IMR-90 (cell line): ENCODE results near the gene RGPD4. TPM values are rescaled to one million over a fixed set of nuclear protein-coding genes. Genes with fewer than 3 reads are reported as not detected.

Experiments used
- ATAC-seq: fragments of 200-7000 bp; cut with Tn5 transposase; 2 replicates; pipeline ENCODE4 v1.9.1; 2020; ENCODE audit warnings: low read depth, mild to moderate bottlenecking, moderate library complexity
- BruUV-seq: library from RNA; stranded (reverse); fragments of 400-500 nt; replicated peaks from 2 replicates; lab custom pipeline; 2021; lab: Mats Ljungman, UMichigan
- CTCF ChIA-PET: fragments of 300-600 bp; formaldehyde crosslinking; extraction: SDS; loops from one replicate; lab custom pipeline; 2021; ENCODE audit warnings: antibody characterized with exemption; lab: Yijun Ruan, JAX
- POLR2A ChIA-PET: fragments of 300-600 bp; sonication (Branson Sonifier 250); formaldehyde crosslinking; loops from one replicate; lab custom pipeline; 2022; ENCODE audit warnings: antibody characterized with exemption; ENCODE audit not compliant: unreplicated experiment; lab: Charles Lee
- DNase-seq: peaks from one replicate; pipeline ENCODE4 v3.0.0; 2013
- H2AFZ ChIP-seq: replicated peaks from 2 replicates; pipeline ENCODE3; 2013; ENCODE audit warnings: low read length, mild to moderate bottlenecking; ENCODE audit not compliant: poor library complexity
- H2AK5ac ChIP-seq: 2 replicates; pipeline ENCODE4 v1.6.1; 2013; ENCODE audit warnings: low read depth, low read length, inconsistent platforms
- H2AK9ac ChIP-seq: replicated peaks from 2 replicates; pipeline ENCODE3; 2013; ENCODE audit warnings: mild to moderate bottlenecking, low read depth, low read length, moderate library complexity; ENCODE audit not compliant: poor library complexity
- H2BK120ac ChIP-seq: 2 replicates; pipeline ENCODE4 v1.6.1; 2013; ENCODE audit warnings: low read depth, low read length, inconsistent platforms
- H2BK15ac ChIP-seq: 3 replicates; pipeline ENCODE4 v1.6.1; 2013; ENCODE audit warnings: low read depth, low read length, inconsistent platforms
- H2BK20ac ChIP-seq: 2 replicates; pipeline ENCODE4 v1.6.1; 2013; ENCODE audit warnings: low read depth, mild to moderate bottlenecking, inconsistent platforms, low read length, moderate library complexity
- H2BK5ac ChIP-seq: 2 replicates; pipeline ENCODE4 v1.6.1; 2013; ENCODE audit warnings: mild to moderate bottlenecking, low read depth, low read length, inconsistent platforms; ENCODE audit not compliant: poor library complexity, severe bottlenecking
- H3K14ac ChIP-seq: replicated peaks from 2 replicates; pipeline ENCODE4 v1.6.1; 2013; ENCODE audit warnings: low read depth, low read length, inconsistent platforms
- H3K18ac ChIP-seq: 2 replicates; pipeline ENCODE4 v1.6.1; 2013; ENCODE audit warnings: low read depth, low read length, control low read depth
- H3K23ac ChIP-seq: 2 replicates; pipeline ENCODE4 v1.6.1; 2013; ENCODE audit warnings: low read depth, low read length, inconsistent platforms
- H3K27ac ChIP-seq: 2 replicates; pipeline ENCODE4 v1.5.1; 2013; ENCODE audit warnings: mild to moderate bottlenecking, control low read depth, low read length; ENCODE audit not compliant: insufficient read depth
- H3K27me3 ChIP-seq: 2 replicates; pipeline ENCODE4 v1.6.1; 2013; ENCODE audit warnings: low read length; ENCODE audit not compliant: control insufficient read depth, insufficient read depth
- H3K36me3 ChIP-seq: 2 replicates; pipeline ENCODE4 v1.6.1; 2013; ENCODE audit warnings: low read length, mixed read lengths; ENCODE audit not compliant: control insufficient read depth, insufficient read depth
- H3K4ac ChIP-seq: 2 replicates; pipeline ENCODE4 v1.6.1; 2013; ENCODE audit warnings: low read depth, low read length, inconsistent platforms
- H3K4me1 ChIP-seq: 2 replicates; pipeline ENCODE4 v1.6.1; 2013; ENCODE audit warnings: low read length, mixed read lengths; ENCODE audit not compliant: control insufficient read depth, insufficient read depth
- H3K4me2 ChIP-seq: 2 replicates; pipeline ENCODE4 v1.6.1; 2013; ENCODE audit warnings: low read depth, mild to moderate bottlenecking, control low read depth, low read length, moderate library complexity
- H3K4me3 ChIP-seq: 2 replicates; pipeline ENCODE4 v1.5.1; 2013; ENCODE audit warnings: low read depth, mild to moderate bottlenecking, control low read depth, low read length, moderate library complexity; ENCODE audit not compliant: insufficient read depth
- H3K56ac ChIP-seq: 2 replicates; pipeline ENCODE4 v1.6.1; 2013; ENCODE audit warnings: low read length, inconsistent platforms; ENCODE audit not compliant: insufficient read depth; ENCODE audit errors: extremely low read depth
- H3K79me1 ChIP-seq, 2 experiments: 2 replicates each; pipeline ENCODE4 v1.6.1; 2013; ENCODE audit warnings: low read length in 2 of 2, inconsistent platforms in 1 of 2, low read depth in 1 of 2
- H3K9ac ChIP-seq: 2 replicates; pipeline ENCODE4 v1.6.1; 2013; ENCODE audit warnings: low read depth, low read length, control low read depth
- H3K9me1 ChIP-seq: 2 replicates; pipeline ENCODE4 v1.6.1; 2013; ENCODE audit warnings: low read length, inconsistent platforms; ENCODE audit not compliant: insufficient read depth
- H3K9me3 ChIP-seq: 2 replicates; pipeline ENCODE4 v1.6.1; 2013; ENCODE audit warnings: low read length; ENCODE audit not compliant: control insufficient read depth, insufficient read depth
- H4K20me1 ChIP-seq: 2 replicates; pipeline ENCODE4 v1.6.1; 2013; ENCODE audit warnings: low read length, inconsistent platforms; ENCODE audit not compliant: insufficient read depth
- H4K5ac ChIP-seq: 2 replicates; pipeline ENCODE4 v1.6.1; 2013; ENCODE audit warnings: mild to moderate bottlenecking, low read depth, low read length, control low read depth
- H4K8ac ChIP-seq, 2 experiments: 2 replicates each; pipeline ENCODE4 v1.6.1; 2013; ENCODE audit warnings: low read depth in 2 of 2, low read length in 2 of 2, control low read depth in 1 of 2, inconsistent platforms in 1 of 2
- H4K91ac ChIP-seq: 2 replicates; pipeline ENCODE4 v1.6.1; 2013; ENCODE audit warnings: low read depth, low read length, inconsistent platforms; ENCODE audit not compliant: insufficient read depth
- CEBPB ChIP-seq: IDR thresholded peaks from 2 replicates; pipeline ENCODE4 v1.6.1; 2012; ENCODE audit warnings: low read depth, low read length, improper control_type of control experiment
- CHD1 ChIP-seq: IDR thresholded peaks from 2 replicates; pipeline ENCODE4 v1.6.1; 2012; ENCODE audit warnings: low read depth, low read length, improper control_type of control experiment
- POLR2A ChIP-seq: IDR thresholded peaks from 2 replicates; pipeline ENCODE4 v1.6.1; 2012; ENCODE audit warnings: mild to moderate bottlenecking, low read depth, low read length
- RAD21 ChIP-seq: IDR thresholded peaks from 2 replicates; pipeline ENCODE4 v1.6.1; 2012; ENCODE audit warnings: low read length, improper control_type of control experiment
- RFX5 ChIP-seq: IDR thresholded peaks from 2 replicates; pipeline ENCODE4 v1.8.0; 2012; ENCODE audit warnings: low read depth, mild to moderate bottlenecking, low read length, moderate library complexity
- WGBS, 2 experiments: methylation state at CpG; one replicate each; pipeline versions ENCODE4 v1.1.5 to v1.1.7; 2013; ENCODE audit warnings: missing lambda C conversion rate in 2 of 2; ENCODE audit not compliant: insufficient read length in 1 of 2; ENCODE audit errors: extremely low coverage in 2 of 2; 5-methylcytosine and 5-hydroxymethylcytosine counted together
- dilution Hi-C: fragments of 300-500 bp; cut with HindIII; formaldehyde crosslinking; loops from one replicate; pipeline ENCODE4 v1.14.3; 2018; ENCODE audit warnings: low sequenced_read_pairs; ENCODE audit not compliant: unreplicated experiment
- in situ Hi-C: fragments of 300-500 bp; cut with MboI; formaldehyde crosslinking; loops from 3 replicates; pipeline ENCODE4 v1.14.3; 2019; ENCODE audit warnings: low sequenced_read_pairs, inconsistent platforms, mixed read lengths
- intact Hi-C: fragments of 100-400 bp; cut with micrococcal nuclease; formaldehyde crosslinking; loops from 2 replicates; pipeline ENCODE4 v1.10.0; 2022
- polyA plus RNA-seq, 3 experiments: library from polyadenylated mRNA; depleted of rRNA; stranded (reverse); fragments of >200 nt; gene quantifications; 2 replicates each; pipeline ENCODE4 v1.2.3, GENCODE V29; 2012; ENCODE audit warnings: low replicate concordance in 1 of 3
- total RNA-seq: library from RNA; depleted of rRNA; stranded (reverse); fragments of >200 nt; gene quantifications from 2 replicates; pipeline ENCODE4 v1.2.3, GENCODE V29; 2012

Gene RGPD4
- total and polyA plus RNA-seq, 2 of the 4 experiments (the other 2 are of a cell fraction): not detected

- intact Hi-C loops: no loop called here
- no peak overlapping the region for H4K5ac ChIP-seq
- no peak overlapping the region for H3K4me2 ChIP-seq
Measured at GRCh38 chr2:107931412-107931811, 104.7 kb downstream of the RGPD4 start.

More at GRCh38 chr2:107931412-107931811, 104.7 kb downstream of the RGPD4 start:
- H4K91ac ChIP-seq: no peak overlapping the region
- no peak overlapping the region for H4K8ac ChIP-seq
- no peaks in the 10 kb centered on the region for H3K27me3 ChIP-seq
- no peaks in the 10 kb centered on the region for H3K79me1 ChIP-seq
- no peak for DNase-seq
- H3K36me3 ChIP-seq: no peaks in the 10 kb centered on the region
- no peaks in the 10 kb centered on the region for H3K9me1 ChIP-seq
- WGBS, 2 experiments: 83% methylated on average over 1 of the region's 3 CpGs; no CpG with 5 or more reads in 1 of the 2 experiments
- no peak overlapping the region for H2BK20ac ChIP-seq
- ChIA-PET POLR2A (no interaction called here), CTCF (no interaction called here)
- H3K4me1 ChIP-seq: no peaks in the 10 kb centered on the region
- dilution Hi-C loops: no loop called here
- no peak overlapping the region for H3K23ac ChIP-seq
- no peak overlapping the region for H2AK5ac ChIP-seq
- no peak overlapping the region for H2AFZ ChIP-seq
- no peak overlapping the region for H3K27ac ChIP-seq
- no peak overlapping the region for H3K4me3 ChIP-seq
- BruUV-seq: no TSS peak
- H2BK120ac ChIP-seq: no peak overlapping the region
- no peak overlapping the region for H2BK15ac ChIP-seq
- H3K9me3 ChIP-seq: no peaks in the 10 kb centered on the region
- TF ChIP-seq RAD21: no peak
- TF ChIP-seq CHD1: no peak
- no peak for TF ChIP-seq CEBPB
- TF ChIP-seq RFX5: no peak
- no peak for TF ChIP-seq POLR2A
- H2AK9ac ChIP-seq: no peak overlapping the region
- no peaks in the 10 kb centered on the region for H4K20me1 ChIP-seq
- no peak overlapping the region for H3K18ac ChIP-seq
- in situ Hi-C loops: loop anchor here (25.0 kb wide), 1 partner anchor 1694 kb away; no protein-coding TSS in a partner anchor
- no peak overlapping the region for H2BK5ac ChIP-seq
- no peak overlapping the region for H3K4ac ChIP-seq
- no peak overlapping the region for H3K9ac ChIP-seq
- no peak overlapping the region for H3K56ac ChIP-seq
- no peak for ATAC-seq
- no peak overlapping the region for H3K14ac ChIP-seq
